SU-DHL-6 (cell line): Measurements from ENCODE around the gene SLC38A11.

ENCODE experiments used
- EZH2phosphoT487 ChIP-seq: fragments of 200-600 bp; sonication (generic), shearing (Covaris generic); conservative IDR thresholded peaks from 2 replicates; pipeline ENCODE4 v1.6.1; 2018; ENCODE audit warnings: mild to moderate bottlenecking, antibody characterized with exemption, low read length, moderate library complexity, mixed read lengths
- TF ChIP-seq, protein P1 (sequence below): fragments of 200-600 bp; sonication (generic); IDR thresholded peaks from one replicate; pipeline ENCODE4 v1.5.1; 2017; ENCODE audit warnings: antibody characterized with exemption, mild to moderate bottlenecking, low read length, moderate library complexity; ENCODE audit not compliant: insufficient read depth, poor library complexity, severe bottlenecking

DNA sequence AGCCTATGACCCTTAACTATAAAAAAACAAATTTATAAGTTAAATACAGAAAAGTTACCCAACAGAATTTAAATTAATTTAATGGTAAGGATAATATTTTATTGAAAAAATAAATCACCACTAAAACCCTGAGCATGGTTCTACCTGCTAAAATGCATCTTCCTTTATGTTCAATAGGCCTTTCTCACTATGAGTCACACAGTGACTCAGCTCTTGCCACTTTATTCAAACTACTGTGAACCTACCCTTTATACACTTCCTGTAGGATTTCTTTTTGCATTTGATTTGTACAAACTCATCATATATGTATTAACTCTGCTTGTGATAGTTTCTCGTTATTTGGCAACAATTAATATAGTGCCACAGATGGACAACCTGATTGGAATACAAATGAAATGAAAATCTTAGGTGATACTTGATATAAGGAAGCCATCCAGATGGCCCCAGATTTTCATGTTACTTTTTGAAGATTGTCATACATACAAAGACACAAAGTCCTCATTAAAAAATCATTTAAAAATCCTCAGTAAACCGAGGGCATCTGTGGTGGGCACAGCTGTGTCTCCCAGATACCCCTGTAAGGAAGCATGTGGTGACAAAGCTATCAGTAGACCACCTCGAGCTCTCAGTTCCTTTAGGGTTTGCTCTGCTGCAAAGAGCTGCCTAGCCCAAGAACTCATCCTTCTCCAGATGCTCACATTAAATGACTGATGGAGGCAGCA lies 58.5 kb downstream of the SLC38A11 start:
- TF ChIP-seq, protein P1, sequence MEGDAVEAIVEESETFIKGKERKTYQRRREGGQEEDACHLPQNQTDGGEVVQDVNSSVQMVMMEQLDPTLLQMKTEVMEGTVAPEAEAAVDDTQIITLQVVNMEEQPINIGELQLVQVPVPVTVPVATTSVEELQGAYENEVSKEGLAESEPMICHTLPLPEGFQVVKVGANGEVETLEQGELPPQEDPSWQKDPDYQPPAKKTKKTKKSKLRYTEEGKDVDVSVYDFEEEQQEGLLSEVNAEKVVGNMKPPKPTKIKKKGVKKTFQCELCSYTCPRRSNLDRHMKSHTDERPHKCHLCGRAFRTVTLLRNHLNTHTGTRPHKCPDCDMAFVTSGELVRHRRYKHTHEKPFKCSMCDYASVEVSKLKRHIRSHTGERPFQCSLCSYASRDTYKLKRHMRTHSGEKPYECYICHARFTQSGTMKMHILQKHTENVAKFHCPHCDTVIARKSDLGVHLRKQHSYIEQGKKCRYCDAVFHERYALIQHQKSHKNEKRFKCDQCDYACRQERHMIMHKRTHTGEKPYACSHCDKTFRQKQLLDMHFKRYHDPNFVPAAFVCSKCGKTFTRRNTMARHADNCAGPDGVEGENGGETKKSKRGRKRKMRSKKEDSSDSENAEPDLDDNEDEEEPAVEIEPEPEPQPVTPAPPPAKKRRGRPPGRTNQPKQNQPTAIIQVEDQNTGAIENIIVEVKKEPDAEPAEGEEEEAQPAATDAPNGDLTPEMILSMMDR = no peak
- no peak for TF ChIP-seq EZH2phosphoT487
